ENCODE measurements around the gene CFDP1. TPM values are rescaled to one million over a fixed set of nuclear protein-coding genes. Genes with fewer than 3 reads are reported as not detected.
A peak's percentile ranks its signal among the peaks of the same experiment; 100 is the strongest.

CFDP1 gene
- total and polyA plus RNA-seq, 2 of the 13 experiments (the other 11 are each of a cell fraction or from before 2014, with no cell fraction given), result 78.6 to 153 TPM

DNA sequence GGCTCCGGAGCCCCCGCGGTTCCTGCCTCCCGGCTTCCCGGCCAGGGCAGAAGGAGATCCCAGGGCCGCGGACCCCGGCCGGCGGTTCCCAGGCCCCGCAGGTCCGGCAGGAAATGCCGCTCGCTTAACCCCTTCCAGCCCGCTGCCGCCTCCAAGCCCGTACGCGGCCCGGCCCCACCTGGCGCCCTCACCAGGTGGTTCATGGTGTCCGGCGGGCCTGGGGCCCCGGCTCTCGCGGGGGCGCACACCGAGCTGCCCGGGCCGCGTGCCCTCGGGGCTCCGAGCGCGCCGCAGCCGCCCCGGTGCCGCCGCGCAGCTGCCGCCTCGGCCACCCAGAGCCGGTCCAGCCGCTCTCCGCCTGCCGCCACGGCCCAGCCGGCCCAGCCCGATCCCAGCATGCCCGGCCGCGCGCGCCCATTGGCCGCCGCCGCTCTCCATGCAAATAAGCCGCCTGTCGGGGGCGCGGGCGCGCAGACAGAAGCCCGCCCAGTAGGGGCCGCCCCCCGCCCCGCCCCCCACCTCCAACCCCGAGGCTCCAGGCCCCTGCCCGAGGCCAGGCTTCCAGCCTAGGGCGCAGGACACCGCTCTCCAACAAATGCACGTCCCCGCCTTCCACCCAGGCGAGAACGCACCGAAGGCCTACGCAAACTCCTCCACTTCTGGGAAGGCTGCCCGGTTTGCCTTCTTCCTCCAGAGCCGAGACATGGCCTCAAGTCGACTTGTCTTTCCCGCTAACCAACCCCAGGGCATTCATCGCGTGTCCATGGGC is 181.8 kb downstream of the CFDP1 start, which contains the start of gene BCAR1 (continued):
- TF ChIP-seq, protein P1, sequence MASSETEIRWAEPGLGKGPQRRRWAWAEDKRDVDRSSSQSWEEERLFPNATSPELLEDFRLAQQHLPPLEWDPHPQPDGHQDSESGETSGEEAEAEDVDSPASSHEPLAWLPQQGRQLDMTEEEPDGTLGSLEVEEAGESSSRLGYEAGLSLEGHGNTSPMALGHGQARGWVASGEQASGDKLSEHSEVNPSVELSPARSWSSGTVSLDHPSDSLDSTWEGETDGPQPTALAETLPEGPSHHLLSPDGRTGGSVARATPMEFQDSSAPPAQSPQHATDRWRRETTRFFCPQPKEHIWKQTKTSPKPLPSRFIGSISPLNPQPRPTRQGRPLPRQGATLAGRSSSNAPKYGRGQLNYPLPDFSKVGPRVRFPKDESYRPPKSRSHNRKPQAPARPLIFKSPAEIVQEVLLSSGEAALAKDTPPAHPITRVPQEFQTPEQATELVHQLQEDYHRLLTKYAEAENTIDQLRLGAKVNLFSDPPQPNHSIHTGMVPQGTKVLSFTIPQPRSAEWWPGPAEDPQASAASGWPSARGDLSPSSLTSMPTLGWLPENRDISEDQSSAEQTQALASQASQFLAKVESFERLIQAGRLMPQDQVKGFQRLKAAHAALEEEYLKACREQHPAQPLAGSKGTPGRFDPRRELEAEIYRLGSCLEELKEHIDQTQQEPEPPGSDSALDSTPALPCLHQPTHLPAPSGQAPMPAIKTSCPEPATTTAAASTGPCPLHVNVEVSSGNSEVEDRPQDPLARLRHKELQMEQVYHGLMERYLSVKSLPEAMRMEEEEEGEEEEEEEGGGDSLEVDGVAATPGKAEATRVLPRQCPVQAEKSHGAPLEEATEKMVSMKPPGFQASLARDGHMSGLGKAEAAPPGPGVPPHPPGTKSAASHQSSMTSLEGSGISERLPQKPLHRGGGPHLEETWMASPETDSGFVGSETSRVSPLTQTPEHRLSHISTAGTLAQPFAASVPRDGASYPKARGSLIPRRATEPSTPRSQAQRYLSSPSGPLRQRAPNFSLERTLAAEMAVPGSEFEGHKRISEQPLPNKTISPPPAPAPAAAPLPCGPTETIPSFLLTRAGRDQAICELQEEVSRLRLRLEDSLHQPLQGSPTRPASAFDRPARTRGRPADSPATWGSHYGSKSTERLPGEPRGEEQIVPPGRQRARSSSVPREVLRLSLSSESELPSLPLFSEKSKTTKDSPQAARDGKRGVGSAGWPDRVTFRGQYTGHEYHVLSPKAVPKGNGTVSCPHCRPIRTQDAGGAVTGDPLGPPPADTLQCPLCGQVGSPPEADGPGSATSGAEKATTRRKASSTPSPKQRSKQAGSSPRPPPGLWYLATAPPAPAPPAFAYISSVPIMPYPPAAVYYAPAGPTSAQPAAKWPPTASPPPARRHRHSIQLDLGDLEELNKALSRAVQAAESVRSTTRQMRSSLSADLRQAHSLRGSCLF (CRISPR knock-in tag; IDR thresholded peaks at IDR 0.05; ENCODE audit: borderline replicate concordance), result no peak
- no peak for TF ChIP-seq SNAI1 (CRISPR knock-in tag; IDR thresholded peaks at IDR 0.05; ENCODE audit: borderline replicate concordance)
- no peak; the same call in 1 of the 2 replicates for TF ChIP-seq GFI1 (CRISPR knock-in tag; IDR thresholded peaks at IDR 0.05; ENCODE audit: borderline replicate concordance)
- peak; percentile 58 for TF ChIP-seq TFDP1 (CRISPR knock-in tag; IDR thresholded peaks at IDR 0.05; ENCODE audit: borderline replicate concordance)
- peak; percentile 6; the same call in 1 of the 2 replicates for TF ChIP-seq CBX5 (CRISPR knock-in tag; IDR thresholded peaks at IDR 0.05; ENCODE audit: borderline replicate concordance)
- no peak for TF ChIP-seq ZNF263 (CRISPR knock-in tag; IDR thresholded peaks at IDR 0.05)
- TF ChIP-seq, protein P2, sequence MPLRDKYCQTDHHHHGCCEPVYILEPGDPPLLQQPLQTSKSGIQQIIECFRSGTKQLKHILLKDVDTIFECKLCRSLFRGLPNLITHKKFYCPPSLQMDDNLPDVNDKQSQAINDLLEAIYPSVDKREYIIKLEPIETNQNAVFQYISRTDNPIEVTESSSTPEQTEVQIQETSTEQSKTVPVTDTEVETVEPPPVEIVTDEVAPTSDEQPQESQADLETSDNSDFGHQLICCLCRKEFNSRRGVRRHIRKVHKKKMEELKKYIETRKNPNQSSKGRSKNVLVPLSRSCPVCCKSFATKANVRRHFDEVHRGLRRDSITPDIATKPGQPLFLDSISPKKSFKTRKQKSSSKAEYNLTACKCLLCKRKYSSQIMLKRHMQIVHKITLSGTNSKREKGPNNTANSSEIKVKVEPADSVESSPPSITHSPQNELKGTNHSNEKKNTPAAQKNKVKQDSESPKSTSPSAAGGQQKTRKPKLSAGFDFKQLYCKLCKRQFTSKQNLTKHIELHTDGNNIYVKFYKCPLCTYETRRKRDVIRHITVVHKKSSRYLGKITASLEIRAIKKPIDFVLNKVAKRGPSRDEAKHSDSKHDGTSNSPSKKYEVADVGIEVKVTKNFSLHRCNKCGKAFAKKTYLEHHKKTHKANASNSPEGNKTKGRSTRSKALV (CRISPR knock-in tag; IDR thresholded peaks at IDR 0.05), result peak; percentile 92
- no peak for TF ChIP-seq ZNF564 (CRISPR knock-in tag; IDR thresholded peaks at IDR 0.05)
- no peak for TF ChIP-seq FOXA1 (IDR thresholded peaks at IDR 0.05)
- TF ChIP-seq FOXA1 (CRISPR knock-in tag; IDR thresholded peaks at IDR 0.05), result peak; percentile 3; the same call in 1 of the 2 replicates
- TF ChIP-seq NCOA2 (CRISPR knock-in tag; IDR thresholded peaks at IDR 0.05), result no peak
- TF ChIP-seq KLF15 (CRISPR knock-in tag; IDR thresholded peaks at IDR 0.05; ENCODE audit: borderline replicate concordance), result peak; percentile 48; the same call in 1 of the 2 replicates
- TF ChIP-seq ZNF17 (CRISPR knock-in tag; IDR thresholded peaks at IDR 0.05), result no peak
- TF ChIP-seq ZNF274 (CRISPR knock-in tag; IDR thresholded peaks at IDR 0.05), result 0 out of 2 replicates have a peak, but pooled peaks have one; percentile 28
- peak; percentile 24 for TF ChIP-seq HNRNPK (IDR thresholded peaks at IDR 0.05; ENCODE audit: low read depth, low read length, poor library complexity, severe bottlenecking)
- TF ChIP-seq, protein P3, sequence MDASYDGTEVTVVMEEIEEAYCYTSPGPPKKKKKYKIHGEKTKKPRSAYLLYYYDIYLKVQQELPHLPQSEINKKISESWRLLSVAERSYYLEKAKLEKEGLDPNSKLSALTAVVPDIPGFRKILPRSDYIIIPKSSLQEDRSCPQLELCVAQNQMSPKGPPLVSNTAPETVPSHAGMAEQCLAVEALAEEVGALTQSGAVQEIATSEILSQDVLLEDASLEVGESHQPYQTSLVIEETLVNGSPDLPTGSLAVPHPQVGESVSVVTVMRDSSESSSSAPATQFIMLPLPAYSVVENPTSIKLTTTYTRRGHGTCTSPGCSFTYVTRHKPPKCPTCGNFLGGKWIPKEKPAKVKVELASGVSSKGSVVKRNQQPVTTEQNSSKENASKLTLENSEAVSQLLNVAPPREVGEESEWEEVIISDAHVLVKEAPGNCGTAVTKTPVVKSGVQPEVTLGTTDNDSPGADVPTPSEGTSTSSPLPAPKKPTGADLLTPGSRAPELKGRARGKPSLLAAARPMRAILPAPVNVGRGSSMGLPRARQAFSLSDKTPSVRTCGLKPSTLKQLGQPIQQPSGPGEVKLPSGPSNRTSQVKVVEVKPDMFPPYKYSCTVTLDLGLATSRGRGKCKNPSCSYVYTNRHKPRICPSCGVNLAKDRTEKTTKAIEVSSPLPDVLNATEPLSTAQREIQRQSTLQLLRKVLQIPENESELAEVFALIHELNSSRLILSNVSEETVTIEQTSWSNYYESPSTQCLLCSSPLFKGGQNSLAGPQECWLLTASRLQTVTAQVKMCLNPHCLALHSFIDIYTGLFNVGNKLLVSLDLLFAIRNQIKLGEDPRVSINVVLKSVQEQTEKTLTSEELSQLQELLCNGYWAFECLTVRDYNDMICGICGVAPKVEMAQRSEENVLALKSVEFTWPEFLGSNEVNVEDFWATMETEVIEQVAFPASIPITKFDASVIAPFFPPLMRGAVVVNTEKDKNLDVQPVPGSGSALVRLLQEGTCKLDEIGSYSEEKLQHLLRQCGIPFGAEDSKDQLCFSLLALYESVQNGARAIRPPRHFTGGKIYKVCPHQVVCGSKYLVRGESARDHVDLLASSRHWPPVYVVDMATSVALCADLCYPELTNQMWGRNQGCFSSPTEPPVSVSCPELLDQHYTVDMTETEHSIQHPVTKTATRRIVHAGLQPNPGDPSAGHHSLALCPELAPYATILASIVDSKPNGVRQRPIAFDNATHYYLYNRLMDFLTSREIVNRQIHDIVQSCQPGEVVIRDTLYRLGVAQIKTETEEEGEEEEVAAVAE (CRISPR knock-in tag; IDR thresholded peaks at IDR 0.05; ENCODE audit: borderline replicate concordance), result 0 out of 2 replicates have a peak, but pooled peaks have one; percentile 21

All from HepG2 (cell line).